Neutrophil (primary cell): ENCODE data around the gene AMMECR1.

Source experiments
- H3K27ac ChIP-seq: fragments of 200-600 bp; sonication (generic); 2 replicates; pipeline ENCODE4 v1.5.1; 2016; ENCODE audit warnings: mild to moderate bottlenecking, moderate library complexity
- H3K27me3 ChIP-seq: fragments of 200-600 bp; sonication (generic); 2 replicates; pipeline ENCODE4 v1.6.0; 2016; ENCODE audit warnings: mild to moderate bottlenecking
- H3K36me3 ChIP-seq: fragments of 200-600 bp; sonication (generic); 2 replicates; pipeline ENCODE4 v1.5.1; 2017
- H3K4me1 ChIP-seq, 2 experiments: fragments of 200-600 bp in 1 of 2; sonication (generic) in 1 of 2; 1 replicate in 1 of 2; 2 replicates in 1 of 2; pipeline versions ENCODE4 v1.5.1 to v1.6.1; 2013 to 2016; ENCODE audit warnings: low read depth in 1 of 2, low read length in 1 of 2, mild to moderate bottlenecking in 1 of 2, moderate library complexity in 1 of 2; ENCODE audit not compliant: control insufficient read depth in 1 of 2, insufficient read depth in 1 of 2
- H3K4me3 ChIP-seq, 2 experiments: fragments of 200-600 bp in 1 of 2; sonication (generic) in 1 of 2; 1 replicate in 1 of 2; 2 replicates in 1 of 2; pipeline ENCODE4 v1.5.1; 2013 to 2016; ENCODE audit warnings: low read depth in 1 of 2, low read length in 1 of 2, mild to moderate bottlenecking in 1 of 2, moderate library complexity in 1 of 2
- H3K9me3 ChIP-seq: fragments of 200-600 bp; sonication (generic); 2 replicates; pipeline ENCODE4 v1.5.1; 2016
- TF ChIP-seq, protein P1 (sequence below): fragments of 200-600 bp; sonication (generic); IDR thresholded peaks from 2 replicates; pipeline ENCODE4 v1.5.1; 2016; ENCODE audit warnings: antibody characterized with exemption

Gene AMMECR1

DNA sequence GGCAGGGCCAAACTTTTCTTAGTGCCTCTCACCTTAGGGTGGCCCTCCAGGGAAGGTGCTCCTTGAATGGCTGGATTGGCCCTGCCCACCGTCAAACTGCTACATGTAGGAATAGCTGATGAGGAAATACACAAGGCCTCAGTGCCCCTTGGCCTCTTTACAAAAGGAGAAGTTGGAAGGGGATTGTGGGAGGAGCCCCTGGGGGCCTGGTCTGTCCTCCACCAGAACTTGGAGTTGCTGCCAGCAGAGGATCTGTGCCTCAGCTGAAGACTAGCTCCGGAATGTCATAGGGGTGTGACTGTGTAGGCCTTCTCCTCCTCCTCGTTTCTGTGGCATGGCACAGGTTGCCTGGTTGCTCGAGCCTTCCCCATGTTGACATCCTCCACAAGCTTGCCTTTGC is 142.7 kb downstream of the AMMECR1 start:
- Histone ChIP-seq H3K9me3 (no peaks in the 10 kb centered on the region), H3K36me3 (peaks cover 66% of the 10 kb centered on the region), H3K27ac (no peak overlapping the region), H3K4me1 (peaks cover 0 to 4% of the 10 kb centered on the region in 2 experiments), H3K4me3 (no peak overlapping the region), H3K27me3 (no peaks in the 10 kb centered on the region)
- TF ChIP-seq, protein P1, sequence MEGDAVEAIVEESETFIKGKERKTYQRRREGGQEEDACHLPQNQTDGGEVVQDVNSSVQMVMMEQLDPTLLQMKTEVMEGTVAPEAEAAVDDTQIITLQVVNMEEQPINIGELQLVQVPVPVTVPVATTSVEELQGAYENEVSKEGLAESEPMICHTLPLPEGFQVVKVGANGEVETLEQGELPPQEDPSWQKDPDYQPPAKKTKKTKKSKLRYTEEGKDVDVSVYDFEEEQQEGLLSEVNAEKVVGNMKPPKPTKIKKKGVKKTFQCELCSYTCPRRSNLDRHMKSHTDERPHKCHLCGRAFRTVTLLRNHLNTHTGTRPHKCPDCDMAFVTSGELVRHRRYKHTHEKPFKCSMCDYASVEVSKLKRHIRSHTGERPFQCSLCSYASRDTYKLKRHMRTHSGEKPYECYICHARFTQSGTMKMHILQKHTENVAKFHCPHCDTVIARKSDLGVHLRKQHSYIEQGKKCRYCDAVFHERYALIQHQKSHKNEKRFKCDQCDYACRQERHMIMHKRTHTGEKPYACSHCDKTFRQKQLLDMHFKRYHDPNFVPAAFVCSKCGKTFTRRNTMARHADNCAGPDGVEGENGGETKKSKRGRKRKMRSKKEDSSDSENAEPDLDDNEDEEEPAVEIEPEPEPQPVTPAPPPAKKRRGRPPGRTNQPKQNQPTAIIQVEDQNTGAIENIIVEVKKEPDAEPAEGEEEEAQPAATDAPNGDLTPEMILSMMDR = no peak

- no peaks in the 10 kb centered on the region for H3K27me3 ChIP-seq
Observed at GRCh38 chrX:110173192-110174175, 144.4 kb downstream of the AMMECR1 start.

DNA sequence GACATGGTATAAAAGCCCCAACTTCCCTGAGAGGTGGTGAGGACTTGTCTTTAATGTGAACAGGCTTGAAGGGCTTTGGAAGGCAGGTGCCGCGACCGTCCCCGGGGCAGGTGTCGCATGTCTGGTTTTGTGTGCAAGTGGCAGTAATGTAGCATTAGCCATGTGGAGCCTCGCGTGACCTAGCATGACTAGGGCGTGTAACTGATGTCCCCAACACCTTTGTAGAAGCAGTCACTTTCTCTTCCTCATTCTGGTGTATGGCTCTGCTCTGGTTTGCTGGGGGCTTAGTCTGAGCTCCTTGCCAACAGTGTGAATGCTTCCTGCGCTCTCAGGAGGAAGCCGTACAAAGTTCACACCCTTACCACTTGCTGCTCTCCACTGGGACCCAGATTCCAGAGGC is 145.7 kb downstream of the AMMECR1 start:
- peaks cover 0 to 4% of the 10 kb centered on the region in 2 experiments for H3K4me1 ChIP-seq
- no peak overlapping the region for H3K4me3 ChIP-seq
- H3K27me3 ChIP-seq = no peaks in the 10 kb centered on the region
- no peaks in the 10 kb centered on the region for H3K9me3 ChIP-seq
- H3K27ac ChIP-seq = no peak overlapping the region
- H3K36me3 ChIP-seq = peaks cover 58% of the 10 kb centered on the region
- TF ChIP-seq, protein P1 = no peak

More at GRCh38 chrX:110173192-110174175, 144.4 kb downstream of the AMMECR1 start:
- TF ChIP-seq, protein P1 = no peak
- Histone ChIP-seq H3K4me1 (peaks cover 0 to 4% of the 10 kb centered on the region in 2 experiments), H3K36me3 (peaks cover 58% of the 10 kb centered on the region), H3K4me3 (no peak overlapping the region), H3K9me3 (no peaks in the 10 kb centered on the region), H3K27ac (no peak overlapping the region)

- Histone ChIP-seq H3K36me3 (peaks cover 54% of the 10 kb centered on the region), H3K27ac (no peak overlapping the region), H3K4me1 (peaks cover 0 to 4% of the 10 kb centered on the region in 2 experiments), H3K9me3 (no peaks in the 10 kb centered on the region), H3K4me3 (no peak overlapping the region), H3K27me3 (no peaks in the 10 kb centered on the region)
- TF ChIP-seq, protein P1 = no peak
Observed at GRCh38 chrX:110171442-110171841, 146.4 kb downstream of the AMMECR1 start.

DNA sequence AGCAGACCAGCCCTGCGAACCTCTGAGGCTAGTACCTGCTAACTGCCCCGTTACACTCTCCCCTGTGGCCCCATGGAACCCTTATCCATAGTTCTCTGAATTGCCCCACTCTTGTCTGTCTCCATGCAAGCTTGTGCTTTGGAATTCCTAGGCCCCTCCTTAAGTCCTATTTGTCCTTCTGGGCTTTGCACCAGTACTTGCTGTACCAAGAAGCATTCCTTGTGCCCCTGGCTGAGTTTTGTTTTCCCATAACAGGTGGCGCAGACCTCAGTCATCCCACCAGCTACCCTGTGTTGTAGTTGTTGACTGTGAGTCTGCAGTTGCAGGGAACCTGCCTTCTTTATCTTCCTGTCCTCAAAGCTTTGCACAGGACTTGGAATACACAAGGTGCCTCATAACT is 147.9 kb downstream of the AMMECR1 start:
- H3K27ac ChIP-seq = no peak overlapping the region
- no peaks in the 10 kb centered on the region for H3K9me3 ChIP-seq
- H3K4me1 ChIP-seq = peaks cover 0 to 2% of the 10 kb centered on the region in 2 experiments
- TF ChIP-seq, protein P1 = no peak
- peaks cover 40% of the 10 kb centered on the region for H3K36me3 ChIP-seq
- no peaks in the 10 kb centered on the region for H3K27me3 ChIP-seq
- H3K4me3 ChIP-seq = no peak overlapping the region
